NB4 (cell line): ENCODE measurements around the gene CCDC177.

Source experiments
- CTCF ChIP-seq: IDR thresholded peaks from one replicate; pipeline ENCODE4 v1.5.1; 2012; ENCODE audit warnings: low read depth, low read length
- MAX ChIP-seq: IDR thresholded peaks from 2 replicates; pipeline ENCODE4 v1.6.1; 2011; ENCODE audit warnings: low read depth, low read length

- TF ChIP-seq MAX (no peak), CTCF (no peak)
Measured at GRCh38 chr14:69573205-69573830, 1.4 kb downstream of the CCDC177 start.
